Activated T-helper 9 cell treated with anti-CD3 and anti-CD28 coated beads, Interleukin-2, amount 50 U/mL, for 16 hours (primary cell): ENCODE results near the gene JAML.

Experiments
- DNase-seq: peaks from one replicate; pipeline ENCODE4 v3.0.0-alpha.2; 2020; ENCODE audit warnings: low read depth

Gene JAML

GRCh38 chr11:118215765-118216164 lies 9.0 kb downstream of the JAML start:
- DNase-seq = no peak

- DNase-seq = no peak
Observed at GRCh38 chr11:118215262-118215661, 9.5 kb downstream of the JAML start.

- DNase-seq = no peak
Observed at GRCh38 chr11:118214210-118214914, 10.4 kb downstream of the JAML start.

GRCh38 chr11:118213781-118214180 lies 11.0 kb downstream of the JAML start:
- no peak for DNase-seq

- DNase-seq = no peak
Observed at GRCh38 chr11:118213201-118213600, 11.6 kb downstream of the JAML start.

- DNase-seq = no peak
Observed at GRCh38 chr11:118212781-118213191, 12.0 kb downstream of the JAML start.

- DNase-seq = no peak
Observed at GRCh38 chr11:118212131-118212725, 12.6 kb downstream of the JAML start.

- no peak for DNase-seq
Observed at GRCh38 chr11:118211006-118211405, 13.8 kb downstream of the JAML start.

GRCh38 chr11:118210323-118210722 lies 14.5 kb downstream of the JAML start:
- DNase-seq = no peak

- no peak for DNase-seq
Observed at GRCh38 chr11:118209033-118209432, 15.8 kb downstream of the JAML start.

- no peak for DNase-seq
Observed at GRCh38 chr11:118207079-118207478, 17.7 kb downstream of the JAML start.

- DNase-seq = no peak
Observed at GRCh38 chr11:118206391-118207031, 18.3 kb downstream of the JAML start.

GRCh38 chr11:118205606-118206378 lies 19.0 kb downstream of the JAML start:
- no peak for DNase-seq

- DNase-seq = no peak
Observed at GRCh38 chr11:118202599-118203422, 22.0 kb downstream of the JAML start.

- no peak for DNase-seq
Observed at GRCh38 chr11:118201966-118202365, 22.8 kb downstream of the JAML start.

- DNase-seq = no peak
Observed at GRCh38 chr11:118200901-118201680, 23.7 kb downstream of the JAML start.

- DNase-seq = no peak
Observed at GRCh38 chr11:118200497-118200896, 24.3 kb downstream of the JAML start.

GRCh38 chr11:118199135-118199534 lies 25.7 kb downstream of the JAML start:
- no peak for DNase-seq

- DNase-seq = peak; percentile 75
Observed at GRCh38 chr11:118198370-118198769, 26.4 kb downstream of the JAML start.

GRCh38 chr11:118194835-118195627 lies 29.8 kb downstream of the JAML start:
- no peak for DNase-seq
